Measurements from ENCODE around the gene MCM3AP.
"Not testable (repeated sequence)": the region's sequence is repeated elsewhere in the genome, so short reads cannot be mapped to it uniquely, and the experiment has no call there.

MCM3AP gene

GRCh38 chr21:46310260-46310659 lies 24.8 kb upstream of the MCM3AP start:
- not testable (repeated sequence) for ATAC-seq

GRCh38 chr21:46308431-46308830 lies 23.0 kb upstream of the MCM3AP start:
- no peak for ATAC-seq

- peak; percentile 21 to 49 for ATAC-seq
These were observed 22.2 kb upstream of the MCM3AP start for GRCh38 chr21:46307625-46308024.

GRCh38 chr21:46304955-46305354 lies 19.5 kb upstream of the MCM3AP start:
- no peak for ATAC-seq

- no peak for ATAC-seq
These were observed 19.0 kb upstream of the MCM3AP start for GRCh38 chr21:46304437-46304836.

- ATAC-seq = no peak
These were observed 16.3 kb upstream of the MCM3AP start for GRCh38 chr21:46301759-46302158.

GRCh38 chr21:46299167-46299566 lies 13.8 kb upstream of the MCM3AP start:
- ATAC-seq = no peak

- peak in 1 of 2 donors; percentile 36 for ATAC-seq
These were observed 12.2 kb upstream of the MCM3AP start for GRCh38 chr21:46297338-46298271.

- ATAC-seq = peak; percentile 84 to 90
These were observed 10.8 kb upstream of the MCM3AP start for GRCh38 chr21:46295996-46296752.

- no peak for ATAC-seq
These were observed 9.9 kb upstream of the MCM3AP start for GRCh38 chr21:46295177-46295770.

- ATAC-seq = no peak
These were observed 9.3 kb upstream of the MCM3AP start for GRCh38 chr21:46294647-46295176.

- no peak for ATAC-seq
These were observed 6.2 kb upstream of the MCM3AP start for GRCh38 chr21:46291561-46291960.

GRCh38 chr21:46289655-46290179 lies 4.3 kb upstream of the MCM3AP start:
- ATAC-seq = no peak

- ATAC-seq = no peak
These were observed 2.1 kb upstream of the MCM3AP start for GRCh38 chr21:46287541-46287940.

- ATAC-seq = no peak
These were observed 1.2 kb upstream of the MCM3AP start for GRCh38 chr21:46286648-46287002.

- ATAC-seq = peak; percentile 91 to 92
These were observed 593 bp upstream of the MCM3AP start, which contains the start of gene YBEY for GRCh38 chr21:46285761-46286647. YBEY (plus strand) TSS chr21:46286342; CDS start chr21:46286914, 572 bp downstream.

- ATAC-seq = no peak
These were observed 678 bp downstream of the MCM3AP start for GRCh38 chr21:46284733-46285132.

- no peak for ATAC-seq
These were observed 1.2 kb downstream of the MCM3AP start for GRCh38 chr21:46284077-46284644.

GRCh38 chr21:46274797-46275390 lies 10.5 kb downstream of the MCM3AP start:
- ATAC-seq = no peak

- no peak for ATAC-seq
These were observed 12.1 kb downstream of the MCM3AP start for GRCh38 chr21:46273341-46273740.

- ATAC-seq = no peak
These were observed 15.9 kb downstream of the MCM3AP start for GRCh38 chr21:46269466-46269865.

All from activated CD4-positive, CD25-positive, alpha-beta regulatory T cell treated with anti-CD3 and anti-CD28 coated beads, Interleukin-2, amount 50 U/mL, for 24 hours (primary cell).